HCT116 (cell line): ENCODE data around the gene TOM1L1. TPM values are rescaled to one million over a fixed set of nuclear protein-coding genes. Genes with fewer than 3 reads are reported as not detected.

ENCODE experiments used
- ATAC-seq: fragments of 200-7000 bp; cut with Tn5 transposase; 2 replicates; pipeline ENCODE4 v1.9.1; 2020; ENCODE audit warnings: mild to moderate bottlenecking, moderate library complexity
- BruUV-seq: library from RNA; stranded (reverse); fragments of 400-500 nt; replicated peaks from 2 replicates; lab custom pipeline; 2021; lab: Mats Ljungman, UMichigan
- CTCF ChIA-PET: fragments of 300-600 bp; sonication (Branson Sonifier 250); formaldehyde crosslinking; loops from one replicate; lab custom pipeline; 2021; ENCODE audit warnings: antibody characterized with exemption; lab: Charles Lee
- POLR2A ChIA-PET: fragments of 300-600, 350-600 bp; sonication (Branson Sonifier 250); formaldehyde crosslinking; loops from one replicate; lab custom pipeline; 2021; ENCODE audit warnings: antibody characterized with exemption; lab: Charles Lee
- RAD21 ChIA-PET, 2 experiments: fragments of 300-600 bp; sonication (Branson Sonifier 250); formaldehyde crosslinking; loops; one replicate each; lab custom pipeline; 2023; ENCODE audit warnings: low total read pairs in 2 of 2; ENCODE audit not compliant: uncharacterized antibody in 2 of 2, unreplicated experiment in 2 of 2, low non-redundant PET in 1 of 2; lab: Charles Lee
- DNase-seq: peaks from one replicate; pipeline ENCODE4 v3.0.0-alpha.2; 2010; ENCODE audit warnings: low read depth, low spot score
- H2AFZ ChIP-seq: fragments of 200-600 bp; shearing (Covaris generic), sonication (generic); 2 replicates; pipeline ENCODE4 v1.6.1; 2017; ENCODE audit warnings: low read depth, mixed run types, mixed read lengths, antibody characterized with exemption, low read length; ENCODE audit not compliant: poor library complexity, severe bottlenecking
- H3K27ac ChIP-seq: 2 replicates; pipeline ENCODE4 v1.5.1; 2012; ENCODE audit warnings: low read depth, low read length
- H3K27me3 ChIP-seq: fragments of 200-600 bp; sonication (generic); 2 replicates; pipeline ENCODE4 v1.6.1; 2016; ENCODE audit warnings: mixed run types, low read length, mixed read lengths; ENCODE audit not compliant: insufficient read depth
- H3K36me3 ChIP-seq, 2 experiments: fragments of 200-500 bp in 1 of 2; fragments of 200-600 bp in 1 of 2; sonication (Bioruptor generic) in 1 of 2; sonication (generic) in 1 of 2; 2 replicates each; pipeline versions ENCODE4 v1.5.1 to v1.6.1; 2014 to 2016; ENCODE audit warnings: low read length in 2 of 2, inconsistent platforms in 1 of 2, mixed read lengths in 1 of 2, mixed run types in 1 of 2; ENCODE audit not compliant: insufficient read depth in 2 of 2, control insufficient read depth in 1 of 2
- H3K4me1 ChIP-seq, 2 experiments: fragments of 200-600 bp in 1 of 2; sonication (generic) in 1 of 2; 2 replicates each; pipeline versions ENCODE4 v1.5.1 to v1.6.1; 2012 to 2017; ENCODE audit warnings: low read length in 2 of 2, inconsistent platforms in 1 of 2, mild to moderate bottlenecking in 1 of 2, mixed read lengths in 1 of 2, mixed run types in 1 of 2, moderate library complexity in 1 of 2; ENCODE audit not compliant: insufficient read depth in 2 of 2, control insufficient read depth in 1 of 2
- H3K4me2 ChIP-seq: fragments of 200-600 bp; sonication (generic); 2 replicates; pipeline ENCODE4 v1.6.1; 2017; ENCODE audit warnings: mixed run types, low read length, mixed read lengths
- H3K4me3 ChIP-seq, 2 experiments: fragments of 200-600 bp in 1 of 2; sonication (generic) in 1 of 2; replicated peaks in 1 of 2; 2 replicates each; pipeline ENCODE4 v1.5.1; 2011 to 2016; ENCODE audit warnings: low read length in 2 of 2, control low read depth in 1 of 2, low read depth in 1 of 2, mild to moderate bottlenecking in 1 of 2, mixed read lengths in 1 of 2, mixed run types in 1 of 2
- H3K79me2 ChIP-seq: fragments of 200-600 bp; sonication (generic); 2 replicates; pipeline ENCODE4 v1.6.1; 2017; ENCODE audit warnings: mild to moderate bottlenecking, mixed run types, low read length, moderate library complexity, mixed read lengths; ENCODE audit not compliant: insufficient read depth
- H3K9ac ChIP-seq: fragments of 200-600 bp; sonication (generic); 2 replicates; pipeline ENCODE4 v1.6.1; 2016; ENCODE audit warnings: low read length, mixed read lengths
- H3K9me2 ChIP-seq: fragments of 200-600 bp; sonication (generic), shearing (Covaris generic); 2 replicates; pipeline ENCODE4 v1.6.1; 2017; ENCODE audit warnings: mixed run types, mild to moderate bottlenecking, moderate library complexity; ENCODE audit not compliant: insufficient read depth
- H3K9me3 ChIP-seq, 2 experiments: fragments of 200-500 bp in 1 of 2; fragments of 200-600 bp in 1 of 2; sonication (Bioruptor generic) in 1 of 2; sonication (generic) in 1 of 2; 2 replicates each; pipeline ENCODE4 v1.6.1; 2014 to 2017; ENCODE audit warnings: low read length in 2 of 2, mixed read lengths in 2 of 2, inconsistent platforms in 1 of 2, low read depth in 1 of 2, mild to moderate bottlenecking in 1 of 2, mixed run types in 1 of 2, moderate library complexity in 1 of 2; ENCODE audit not compliant: control insufficient read depth in 1 of 2, insufficient read depth in 1 of 2
- H4K20me1 ChIP-seq: fragments of 200-600 bp; sonication (generic), shearing (Covaris generic); 2 replicates; pipeline ENCODE4 v1.6.1; 2017; ENCODE audit warnings: mixed run types, mild to moderate bottlenecking, moderate library complexity; ENCODE audit not compliant: insufficient read depth
- CBX3 ChIP-seq: IDR thresholded peaks from 2 replicates; pipeline ENCODE4 v1.6.1; 2012; ENCODE audit warnings: low read depth
- CEBPB ChIP-seq: IDR thresholded peaks from 2 replicates; pipeline ENCODE4 v1.6.1; 2012; ENCODE audit warnings: low read depth
- EGR1 ChIP-seq: IDR thresholded peaks from 2 replicates; pipeline ENCODE4 v1.6.1; 2012; ENCODE audit warnings: low read depth
- ELF1 ChIP-seq: IDR thresholded peaks from 2 replicates; pipeline ENCODE4 v1.6.1; 2012; ENCODE audit warnings: low read depth, borderline replicate concordance
- EZH2 ChIP-seq: fragments of 200-600 bp; sonication (generic); IDR thresholded peaks from 2 replicates; pipeline ENCODE4 v1.6.1; 2017; ENCODE audit warnings: antibody characterized with exemption, mixed run types
- JUND ChIP-seq: IDR thresholded peaks from 2 replicates; pipeline ENCODE4 v1.6.1; 2012
- SIN3A ChIP-seq: IDR thresholded peaks from 2 replicates; pipeline ENCODE4 v1.6.1; 2012; ENCODE audit warnings: low read depth
- SP1 ChIP-seq: IDR thresholded peaks from 2 replicates; pipeline ENCODE4 v1.6.1; 2012; ENCODE audit warnings: low read depth
- TCF7L2 ChIP-seq: IDR thresholded peaks from 2 replicates; pipeline ENCODE4 v1.7.0; 2011; ENCODE audit warnings: borderline replicate concordance, inconsistent platforms; ENCODE audit not compliant: insufficient read depth, insufficient read length; ENCODE audit errors: extremely low read depth
- ZFX ChIP-seq: fragments of 450-650 bp; IDR thresholded peaks from 2 replicates; pipeline ENCODE4 v1.6.1; 2017
- ZNF274 ChIP-seq: fragments of 200-500 bp; sonication (Bioruptor generic); IDR thresholded peaks from 2 replicates; pipeline ENCODE4 v1.6.1; 2014; ENCODE audit warnings: mild to moderate bottlenecking, low read depth, low read length, inconsistent platforms
- intact Hi-C: fragments of 100-400 bp; cut with micrococcal nuclease; formaldehyde crosslinking; loops from 2 replicates; pipeline ENCODE4 v1.10.0; 2022
- total RNA-seq: library from RNA; stranded (reverse); gene quantifications from one replicate; pipeline ENCODE4 v1.2.1, GENCODE V29; 2021; ENCODE audit not compliant: unreplicated experiment
- TF ChIP-seq, protein P1 (sequence below): IDR thresholded peaks from 2 replicates; pipeline ENCODE4 v1.6.1; 2012
- TF ChIP-seq, protein P2 (sequence below): IDR thresholded peaks from 2 replicates; pipeline ENCODE4 v1.6.1; 2011; ENCODE audit warnings: mild to moderate bottlenecking, low read length, moderate library complexity; ENCODE audit not compliant: insufficient replicate concordance; ENCODE audit errors: extremely low read depth
- TF ChIP-seq, protein P3 (sequence below), 3 experiments: fragments of 200-600 bp in 1 of 3; sonication (generic) in 1 of 3; IDR thresholded peaks in 2 of 3; conservative IDR thresholded peaks in 1 of 3; 2 replicates each; pipeline ENCODE4 v1.5.1; 2012 to 2017; ENCODE audit warnings: low read depth in 2 of 3, low read length in 2 of 3, antibody characterized with exemption in 1 of 3, borderline replicate concordance in 1 of 3, control low read depth in 1 of 3, mild to moderate bottlenecking in 1 of 3, mixed read lengths in 1 of 3, mixed run types in 1 of 3, moderate library complexity in 1 of 3; ENCODE audit not compliant: insufficient read depth in 1 of 3
- TF ChIP-seq, protein P4 (sequence below): IDR thresholded peaks from 2 replicates; pipeline ENCODE4 v1.6.1; 2012; ENCODE audit warnings: low read depth

The TOM1L1 gene
- total RNA-seq, 1 experiment from 2014 or later: 70.8 TPM

DNA sequence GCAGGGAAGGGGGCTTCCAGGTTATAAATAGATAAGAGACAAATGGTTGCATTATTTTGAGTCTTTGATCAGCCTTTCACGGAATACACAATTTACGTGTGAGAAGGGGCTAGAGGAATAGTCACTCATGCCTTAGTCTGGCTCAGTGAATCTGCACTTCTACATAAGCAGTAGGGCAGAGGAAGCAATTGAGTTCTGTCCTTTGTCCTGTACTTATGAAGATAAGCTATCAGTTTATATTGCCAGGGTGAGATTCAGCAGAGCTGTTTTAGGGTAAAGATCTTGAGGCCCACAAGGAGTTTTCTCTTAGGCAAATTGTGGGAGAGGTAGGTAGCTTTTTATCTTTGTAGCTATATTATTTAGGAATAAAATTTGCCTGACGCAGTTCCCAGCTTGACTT lies 33.3 kb downstream of the TOM1L1 start:
- Histone ChIP-seq H3K4me1 (no peaks in the 10 kb centered on the region), H4K20me1 (no peaks in the 10 kb centered on the region), H2AFZ (no peak overlapping the region), H3K9ac (no peak overlapping the region), H3K4me2 (no peak overlapping the region), H3K4me3 (no peak overlapping the region), H3K79me2 (no peaks in the 10 kb centered on the region), H3K9me3 (no peaks in the 10 kb centered on the region), H3K27ac (no peak overlapping the region), H3K9me2 (no peaks in the 10 kb centered on the region), H3K36me3 (peaks cover 39 to 58% of the 10 kb centered on the region in 2 experiments), H3K27me3 (no peaks in the 10 kb centered on the region)
- ATAC-seq (no peak), DNase-seq (no peak)
- TF ChIP-seq TCF7L2: no peak
- TF ChIP-seq ZNF274: no peak
- TF ChIP-seq SIN3A: no peak
- TF ChIP-seq ELF1: no peak
- TF ChIP-seq, protein P1, sequence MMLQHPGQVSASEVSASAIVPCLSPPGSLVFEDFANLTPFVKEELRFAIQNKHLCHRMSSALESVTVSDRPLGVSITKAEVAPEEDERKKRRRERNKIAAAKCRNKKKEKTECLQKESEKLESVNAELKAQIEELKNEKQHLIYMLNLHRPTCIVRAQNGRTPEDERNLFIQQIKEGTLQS: no peak
- TF ChIP-seq CBX3: no peak
- TF ChIP-seq, protein P2, sequence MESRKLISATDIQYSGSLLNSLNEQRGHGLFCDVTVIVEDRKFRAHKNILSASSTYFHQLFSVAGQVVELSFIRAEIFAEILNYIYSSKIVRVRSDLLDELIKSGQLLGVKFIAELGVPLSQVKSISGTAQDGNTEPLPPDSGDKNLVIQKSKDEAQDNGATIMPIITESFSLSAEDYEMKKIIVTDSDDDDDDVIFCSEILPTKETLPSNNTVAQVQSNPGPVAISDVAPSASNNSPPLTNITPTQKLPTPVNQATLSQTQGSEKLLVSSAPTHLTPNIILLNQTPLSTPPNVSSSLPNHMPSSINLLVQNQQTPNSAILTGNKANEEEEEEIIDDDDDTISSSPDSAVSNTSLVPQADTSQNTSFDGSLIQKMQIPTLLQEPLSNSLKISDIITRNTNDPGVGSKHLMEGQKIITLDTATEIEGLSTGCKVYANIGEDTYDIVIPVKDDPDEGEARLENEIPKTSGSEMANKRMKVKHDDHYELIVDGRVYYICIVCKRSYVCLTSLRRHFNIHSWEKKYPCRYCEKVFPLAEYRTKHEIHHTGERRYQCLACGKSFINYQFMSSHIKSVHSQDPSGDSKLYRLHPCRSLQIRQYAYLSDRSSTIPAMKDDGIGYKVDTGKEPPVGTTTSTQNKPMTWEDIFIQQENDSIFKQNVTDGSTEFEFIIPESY: no peak
- TF ChIP-seq, protein P3, sequence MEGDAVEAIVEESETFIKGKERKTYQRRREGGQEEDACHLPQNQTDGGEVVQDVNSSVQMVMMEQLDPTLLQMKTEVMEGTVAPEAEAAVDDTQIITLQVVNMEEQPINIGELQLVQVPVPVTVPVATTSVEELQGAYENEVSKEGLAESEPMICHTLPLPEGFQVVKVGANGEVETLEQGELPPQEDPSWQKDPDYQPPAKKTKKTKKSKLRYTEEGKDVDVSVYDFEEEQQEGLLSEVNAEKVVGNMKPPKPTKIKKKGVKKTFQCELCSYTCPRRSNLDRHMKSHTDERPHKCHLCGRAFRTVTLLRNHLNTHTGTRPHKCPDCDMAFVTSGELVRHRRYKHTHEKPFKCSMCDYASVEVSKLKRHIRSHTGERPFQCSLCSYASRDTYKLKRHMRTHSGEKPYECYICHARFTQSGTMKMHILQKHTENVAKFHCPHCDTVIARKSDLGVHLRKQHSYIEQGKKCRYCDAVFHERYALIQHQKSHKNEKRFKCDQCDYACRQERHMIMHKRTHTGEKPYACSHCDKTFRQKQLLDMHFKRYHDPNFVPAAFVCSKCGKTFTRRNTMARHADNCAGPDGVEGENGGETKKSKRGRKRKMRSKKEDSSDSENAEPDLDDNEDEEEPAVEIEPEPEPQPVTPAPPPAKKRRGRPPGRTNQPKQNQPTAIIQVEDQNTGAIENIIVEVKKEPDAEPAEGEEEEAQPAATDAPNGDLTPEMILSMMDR (IDR thresholded peaks at IDR 0.05 in 2 of 3, conservative IDR thresholded peaks at IDR 0.05 in 1 of 3; ENCODE audit: borderline replicate concordance in 1 of 3, insufficient read depth in 1 of 3, low read depth in 2 of 3, low read length in 2 of 3): no peak
- TF ChIP-seq, protein P4, sequence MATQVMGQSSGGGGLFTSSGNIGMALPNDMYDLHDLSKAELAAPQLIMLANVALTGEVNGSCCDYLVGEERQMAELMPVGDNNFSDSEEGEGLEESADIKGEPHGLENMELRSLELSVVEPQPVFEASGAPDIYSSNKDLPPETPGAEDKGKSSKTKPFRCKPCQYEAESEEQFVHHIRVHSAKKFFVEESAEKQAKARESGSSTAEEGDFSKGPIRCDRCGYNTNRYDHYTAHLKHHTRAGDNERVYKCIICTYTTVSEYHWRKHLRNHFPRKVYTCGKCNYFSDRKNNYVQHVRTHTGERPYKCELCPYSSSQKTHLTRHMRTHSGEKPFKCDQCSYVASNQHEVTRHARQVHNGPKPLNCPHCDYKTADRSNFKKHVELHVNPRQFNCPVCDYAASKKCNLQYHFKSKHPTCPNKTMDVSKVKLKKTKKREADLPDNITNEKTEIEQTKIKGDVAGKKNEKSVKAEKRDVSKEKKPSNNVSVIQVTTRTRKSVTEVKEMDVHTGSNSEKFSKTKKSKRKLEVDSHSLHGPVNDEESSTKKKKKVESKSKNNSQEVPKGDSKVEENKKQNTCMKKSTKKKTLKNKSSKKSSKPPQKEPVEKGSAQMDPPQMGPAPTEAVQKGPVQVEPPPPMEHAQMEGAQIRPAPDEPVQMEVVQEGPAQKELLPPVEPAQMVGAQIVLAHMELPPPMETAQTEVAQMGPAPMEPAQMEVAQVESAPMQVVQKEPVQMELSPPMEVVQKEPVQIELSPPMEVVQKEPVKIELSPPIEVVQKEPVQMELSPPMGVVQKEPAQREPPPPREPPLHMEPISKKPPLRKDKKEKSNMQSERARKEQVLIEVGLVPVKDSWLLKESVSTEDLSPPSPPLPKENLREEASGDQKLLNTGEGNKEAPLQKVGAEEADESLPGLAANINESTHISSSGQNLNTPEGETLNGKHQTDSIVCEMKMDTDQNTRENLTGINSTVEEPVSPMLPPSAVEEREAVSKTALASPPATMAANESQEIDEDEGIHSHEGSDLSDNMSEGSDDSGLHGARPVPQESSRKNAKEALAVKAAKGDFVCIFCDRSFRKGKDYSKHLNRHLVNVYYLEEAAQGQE: no peak
- no peak for TF ChIP-seq SP1
- no peak for TF ChIP-seq JUND
- no peak for TF ChIP-seq CEBPB
- TF ChIP-seq EZH2: no peak
- TF ChIP-seq ZFX: no peak
- TF ChIP-seq EGR1: no peak
- POLR2A ChIA-PET: no interaction called here
- no TSS peak for BruUV-seq
- CTCF ChIA-PET: no interaction called here
- intact Hi-C loops: no loop called here
- RAD21 ChIA-PET: no interaction called here
